GM10266 (cell line): Measurements from ENCODE around the gene PRSS50.
A peak's percentile ranks its signal among the peaks of the same experiment; 100 is the strongest.

Experiments used
- DNase-seq: peaks from one replicate; pipeline ENCODE4 v3.0.0; 2012; ENCODE audit errors: extremely low spot score
- TF ChIP-seq, protein P1 (sequence below): IDR thresholded peaks from 2 replicates; pipeline ENCODE4 v1.5.1; 2012; ENCODE audit warnings: mild to moderate bottlenecking, low read depth; ENCODE audit not compliant: control insufficient read depth, insufficient read depth; ENCODE audit errors: missing control alignments

The PRSS50 gene

DNA sequence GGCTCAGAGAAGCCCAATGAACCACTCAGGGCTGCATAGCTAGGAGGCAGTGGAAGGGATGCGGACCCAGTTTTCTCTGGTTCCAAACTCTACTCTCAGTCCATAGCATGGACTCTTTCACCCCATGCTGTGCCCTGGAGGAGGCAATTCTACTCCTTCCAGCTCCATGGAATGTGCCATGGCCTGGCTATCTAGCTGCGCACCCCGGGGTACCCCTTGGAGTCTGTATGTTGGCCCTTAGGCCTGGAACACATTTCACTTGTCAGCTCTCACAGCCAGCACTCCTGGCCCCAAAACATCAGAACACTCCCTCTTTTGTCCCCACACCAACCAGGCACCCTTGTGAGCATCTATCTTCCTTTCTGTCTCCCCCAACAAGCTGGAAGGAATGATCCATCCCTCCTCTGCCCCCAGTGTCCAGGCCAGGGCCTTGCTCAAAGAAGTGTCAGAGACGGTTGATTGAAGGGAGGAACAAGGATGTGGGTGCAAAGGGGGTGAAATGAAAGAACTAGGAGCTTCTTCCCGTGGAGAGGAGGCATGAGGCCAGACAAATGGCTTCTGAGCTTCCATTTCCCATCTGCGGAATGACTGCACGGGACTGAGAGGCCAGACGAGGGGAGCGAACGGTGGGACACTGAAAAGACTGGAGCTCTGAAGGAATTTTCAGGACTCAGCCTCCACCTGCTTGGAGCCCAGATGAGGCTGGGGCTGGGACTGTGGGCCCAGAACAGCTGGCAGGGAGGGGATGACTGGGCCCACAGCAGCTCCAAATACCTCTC, 2.8 kb downstream of the PRSS50 start:
- TF ChIP-seq, protein P1, sequence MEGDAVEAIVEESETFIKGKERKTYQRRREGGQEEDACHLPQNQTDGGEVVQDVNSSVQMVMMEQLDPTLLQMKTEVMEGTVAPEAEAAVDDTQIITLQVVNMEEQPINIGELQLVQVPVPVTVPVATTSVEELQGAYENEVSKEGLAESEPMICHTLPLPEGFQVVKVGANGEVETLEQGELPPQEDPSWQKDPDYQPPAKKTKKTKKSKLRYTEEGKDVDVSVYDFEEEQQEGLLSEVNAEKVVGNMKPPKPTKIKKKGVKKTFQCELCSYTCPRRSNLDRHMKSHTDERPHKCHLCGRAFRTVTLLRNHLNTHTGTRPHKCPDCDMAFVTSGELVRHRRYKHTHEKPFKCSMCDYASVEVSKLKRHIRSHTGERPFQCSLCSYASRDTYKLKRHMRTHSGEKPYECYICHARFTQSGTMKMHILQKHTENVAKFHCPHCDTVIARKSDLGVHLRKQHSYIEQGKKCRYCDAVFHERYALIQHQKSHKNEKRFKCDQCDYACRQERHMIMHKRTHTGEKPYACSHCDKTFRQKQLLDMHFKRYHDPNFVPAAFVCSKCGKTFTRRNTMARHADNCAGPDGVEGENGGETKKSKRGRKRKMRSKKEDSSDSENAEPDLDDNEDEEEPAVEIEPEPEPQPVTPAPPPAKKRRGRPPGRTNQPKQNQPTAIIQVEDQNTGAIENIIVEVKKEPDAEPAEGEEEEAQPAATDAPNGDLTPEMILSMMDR = no peak
- DNase-seq = peak; percentile 18

DNA sequence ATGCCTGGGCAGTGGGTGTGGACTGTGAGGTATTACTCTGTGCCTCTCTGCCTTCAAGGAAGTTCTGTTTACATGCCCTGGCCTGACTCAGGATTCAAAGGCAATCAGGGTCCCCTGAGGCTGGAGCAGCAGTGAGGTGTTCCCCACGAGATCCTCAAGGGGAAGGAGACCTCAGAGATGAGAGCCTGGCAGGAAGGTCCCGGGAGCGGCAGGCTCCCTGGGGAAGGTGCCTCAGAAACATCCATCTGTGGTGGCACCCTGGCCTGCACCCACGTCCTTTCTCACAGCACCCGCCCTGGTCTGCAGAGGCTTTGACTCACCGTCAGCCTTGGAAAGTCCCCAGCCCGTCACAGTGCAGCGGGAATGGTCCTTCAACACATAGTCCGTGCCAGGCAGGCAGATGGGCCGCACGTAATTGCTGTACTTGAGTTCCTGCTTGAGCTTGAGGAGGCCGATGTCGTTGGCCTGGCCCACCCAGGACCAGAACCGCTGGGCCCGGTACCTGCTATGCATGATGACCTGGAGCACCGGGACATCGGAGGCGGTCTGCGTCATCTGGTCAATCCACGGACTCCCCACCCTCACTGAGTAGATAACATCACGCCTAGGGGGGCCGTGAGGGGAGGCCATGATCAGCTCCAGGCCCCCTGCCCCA, 3.6 kb downstream of the PRSS50 start:
- DNase-seq = peak; percentile 72
- TF ChIP-seq, protein P1 = no peak

DNA sequence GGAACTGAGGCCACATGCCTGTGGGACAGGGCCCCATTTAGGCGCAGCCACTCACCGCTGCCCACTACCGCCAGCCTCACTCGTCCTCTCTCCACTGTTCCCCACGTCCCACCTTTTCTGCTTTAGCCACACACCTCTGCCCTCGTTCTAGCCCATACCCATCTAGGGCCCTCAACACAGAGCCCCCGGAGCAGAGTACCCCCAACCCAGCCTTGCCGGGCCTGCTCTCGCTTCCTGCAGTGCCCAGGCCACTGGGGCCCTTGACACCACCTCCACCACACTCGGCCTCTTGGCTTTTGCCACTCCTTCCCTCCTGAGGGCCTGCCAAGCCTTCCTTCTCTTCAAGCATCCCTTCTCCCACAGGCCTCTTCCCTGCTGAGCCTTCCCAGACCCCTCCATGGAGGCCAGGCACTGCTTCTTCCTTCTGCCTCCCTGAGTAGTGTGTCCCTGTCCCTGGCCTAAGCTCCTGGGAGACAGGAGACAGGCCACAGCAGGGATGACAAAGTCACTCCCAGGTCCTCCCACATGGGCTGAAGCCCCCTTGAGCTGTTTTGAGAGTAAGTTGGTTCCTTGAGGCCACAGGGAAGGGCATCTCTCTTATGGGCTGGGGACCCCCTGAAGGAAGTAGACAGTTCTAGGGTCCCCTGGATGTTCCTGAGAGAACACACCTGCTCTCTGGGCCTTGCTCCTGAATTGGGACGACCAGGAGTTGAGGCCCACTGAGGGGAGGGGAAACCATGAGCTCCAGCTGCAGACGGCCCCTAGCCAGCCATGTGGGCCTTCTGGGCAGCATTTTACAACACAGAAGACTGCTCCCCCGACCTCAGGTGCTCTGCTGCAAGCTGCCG, 4.4 kb downstream of the PRSS50 start:
- DNase-seq = no peak
- TF ChIP-seq, protein P1 = no peak

DNA sequence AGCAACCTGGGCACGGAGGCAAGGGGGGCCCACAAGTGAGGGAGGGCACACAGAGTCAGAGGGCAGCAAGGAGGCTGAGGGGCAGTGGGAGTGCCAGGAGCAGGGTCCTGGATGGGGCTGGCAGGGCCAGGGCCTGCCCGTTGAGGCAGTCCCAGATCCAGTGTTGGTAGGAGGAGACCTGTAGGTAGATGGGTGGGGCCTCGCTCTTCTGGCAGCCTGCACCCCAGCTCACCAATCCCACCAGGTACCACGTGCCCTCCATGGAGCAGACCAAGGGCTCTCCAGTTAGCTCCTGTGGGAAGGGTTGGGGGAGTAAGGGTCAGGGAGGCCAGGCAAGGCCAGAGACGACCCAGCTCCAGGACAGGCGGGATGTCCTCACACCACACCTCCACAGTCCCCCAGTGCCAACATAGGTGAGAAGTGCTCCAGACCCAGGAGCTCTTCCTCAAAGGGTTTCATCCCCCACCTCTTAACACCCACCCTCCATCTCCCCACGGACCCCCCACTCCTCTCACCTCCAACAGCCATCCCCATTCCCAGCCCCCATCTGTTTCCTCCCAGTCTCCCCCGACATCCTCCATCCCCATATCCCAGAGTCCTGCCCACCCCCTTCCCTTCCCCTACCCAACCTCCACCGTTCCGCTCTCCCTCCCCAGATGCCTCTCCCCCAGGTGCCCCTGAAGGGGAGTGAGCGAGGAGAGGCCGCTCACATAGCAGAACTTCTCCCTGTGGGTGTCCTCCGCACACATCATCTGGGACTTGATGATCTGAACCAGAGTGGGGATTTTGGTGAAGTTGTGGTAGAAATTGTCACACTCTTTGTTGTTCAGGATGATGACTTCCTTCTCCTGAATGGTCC, 5.2 kb downstream of the PRSS50 start:
- TF ChIP-seq, protein P1 = no peak

DNA sequence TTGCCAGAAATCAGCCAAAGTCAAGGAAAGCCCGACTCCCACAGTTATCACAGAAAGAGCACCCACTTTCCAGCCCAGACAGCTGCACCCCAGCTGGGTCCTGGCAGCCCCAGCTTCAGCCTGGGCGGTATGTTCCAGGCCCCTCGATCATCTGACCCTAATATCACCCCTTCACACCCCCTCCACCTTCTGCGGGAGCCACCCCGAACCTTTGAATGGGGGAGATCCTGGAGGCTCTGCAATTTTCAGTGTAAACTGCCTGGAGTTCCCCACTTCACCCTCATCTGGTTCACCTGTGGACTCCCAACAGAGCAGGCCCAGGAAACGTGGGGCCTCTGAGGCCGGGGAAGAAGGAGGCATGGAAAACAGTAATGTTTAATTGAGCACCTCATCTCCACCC, 5.9 kb downstream of the PRSS50 start:
- TF ChIP-seq, protein P1 = no peak
- no peak for DNase-seq

More for the DNA sequence above, 5.2 kb downstream of the PRSS50 start:
- no peak for DNase-seq

DNA sequence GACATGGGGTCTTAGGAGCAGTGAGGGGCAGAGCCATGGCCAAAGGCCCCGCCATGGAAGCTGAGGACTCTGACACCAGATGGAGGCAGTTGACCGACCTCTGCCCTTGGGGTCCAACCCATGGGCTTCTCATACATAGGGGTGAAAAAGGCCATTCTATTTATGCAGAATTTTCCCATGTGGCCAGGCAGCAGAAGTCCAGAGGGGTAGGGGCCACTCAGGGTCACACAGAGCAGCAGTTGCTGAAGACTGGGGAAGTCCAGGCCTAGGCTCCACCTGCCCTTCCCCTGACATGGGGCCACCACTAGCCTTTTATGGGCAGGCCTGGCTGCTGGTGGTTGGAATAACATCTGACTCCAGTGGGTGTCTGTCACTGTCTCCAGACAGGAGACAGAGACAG, 6.4 kb downstream of the PRSS50 start:
- no peak for DNase-seq
- TF ChIP-seq, protein P1 = no peak
